ENCODE measurements around the gene PTPRN2. TPM values are rescaled to one million over a fixed set of nuclear protein-coding genes. Genes with fewer than 3 reads are reported as not detected.

Gene PTPRN2
- total and polyA plus RNA-seq, 4 experiments from 2014 or later, result 1.7 to 2.6 (median 1.9) TPM

- POLR2A ChIA-PET (ENCODE audit: partially characterized antibody), result interaction anchor here (1.6 kb wide), 1 partner anchor 43 kb away, joined by 6 read pairs; no protein-coding TSS in a partner anchor
- no peaks in the 10 kb centered on the region for H3K36me3 Mint-ChIP-seq
- H3K9me3 ChIP-seq (ENCODE audit: control insufficient read depth in 1 of 2, low read length in 2 of 2), result no peaks in the 10 kb centered on the region
- no peak overlapping the region for H3K27ac ChIP-seq (ENCODE audit: low read depth, low read length)
- no peak overlapping the region for H3K4me3 Mint-ChIP-seq
- peaks cover 7 to 25% (median 15%) of the 10 kb centered on the region in 4 donors for H3K4me1 Mint-ChIP-seq
- H3K27ac Mint-ChIP-seq, result no peak overlapping the region
- H3K27me3 Mint-ChIP-seq, result no peaks in the 10 kb centered on the region
- CTCF ChIA-PET (ENCODE audit: partially characterized antibody), result no interaction called here
- DNase-seq, result no peak
- H3K9me3 Mint-ChIP-seq, result no peaks in the 10 kb centered on the region
- no peaks in the 10 kb centered on the region for H3K36me3 ChIP-seq (ENCODE audit: insufficient read depth, low read length)
- peaks cover 33% of the 10 kb centered on the region for H3K4me1 ChIP-seq (ENCODE audit: insufficient read depth, low read length)
- no peak overlapping the region for H3K4me3 ChIP-seq (ENCODE audit: low read length in 2 of 2)
- intact Hi-C loops (cut with micrococcal nuclease), result loop anchor here (10.0 kb wide), 1 partner anchor 46 kb away; no protein-coding TSS in a partner anchor
- no peaks in the 10 kb centered on the region for H3K27me3 ChIP-seq (ENCODE audit: insufficient read depth, low read length)
Observed at GRCh38 chr7:157828881-157829280, 758.7 kb downstream of the PTPRN2 start.

GRCh38 chr7:157828190-157828589, 759.4 kb downstream of the PTPRN2 start:
- ChIA-PET CTCF (ENCODE audit: partially characterized antibody) (no interaction called here), POLR2A (ENCODE audit: partially characterized antibody) (interaction anchor here (1.6 to 3.7 kb wide), 2 partner anchors 23 to 43 kb away, joined by 6 to 27 read pairs; no protein-coding TSS in a partner anchor)
- H3K4me3 ChIP-seq (ENCODE audit: low read length in 2 of 2), result no peak overlapping the region
- no peaks in the 10 kb centered on the region for H3K9me3 ChIP-seq (ENCODE audit: control insufficient read depth in 1 of 2, low read length in 2 of 2)
- intact Hi-C loops (cut with micrococcal nuclease), result loop anchor here (10.0 kb wide), 1 partner anchor 47 kb away; no protein-coding TSS in a partner anchor
- Mint-ChIP-seq H3K36me3 (no peaks in the 10 kb centered on the region), H3K4me3 (no peak overlapping the region), H3K27ac (no peak overlapping the region), H3K27me3 (no peaks in the 10 kb centered on the region), H3K9me3 (no peaks in the 10 kb centered on the region), H3K4me1 (peaks cover 7 to 25% (median 15%) of the 10 kb centered on the region in 4 donors)
- H3K4me1 ChIP-seq (ENCODE audit: insufficient read depth, low read length), result peaks cover 33% of the 10 kb centered on the region
- H3K27ac ChIP-seq (ENCODE audit: low read depth, low read length), result no peak overlapping the region
- H3K36me3 ChIP-seq (ENCODE audit: insufficient read depth, low read length), result no peaks in the 10 kb centered on the region
- DNase-seq, result no peak
- no peaks in the 10 kb centered on the region for H3K27me3 ChIP-seq (ENCODE audit: insufficient read depth, low read length)

- H3K36me3 ChIP-seq (ENCODE audit: insufficient read depth, low read length), result no peaks in the 10 kb centered on the region
- Mint-ChIP-seq H3K27me3 (no peaks in the 10 kb centered on the region), H3K4me1 (peaks cover 7 to 25% (median 15%) of the 10 kb centered on the region in 4 donors), H3K9me3 (no peaks in the 10 kb centered on the region), H3K4me3 (no peak overlapping the region), H3K36me3 (no peaks in the 10 kb centered on the region), H3K27ac (no peak overlapping the region)
- H3K4me3 ChIP-seq (ENCODE audit: low read length in 2 of 2), result no peak overlapping the region
- H3K27me3 ChIP-seq (ENCODE audit: insufficient read depth, low read length), result no peaks in the 10 kb centered on the region
- DNase-seq, result no peak
- intact Hi-C loops (cut with micrococcal nuclease), result loop anchor here (2.0 to 10.0 kb wide), 2 partner anchors 23 to 47 kb away; no protein-coding TSS in a partner anchor
- H3K9me3 ChIP-seq (ENCODE audit: control insufficient read depth in 1 of 2, low read length in 2 of 2), result no peaks in the 10 kb centered on the region
- peaks cover 33% of the 10 kb centered on the region for H3K4me1 ChIP-seq (ENCODE audit: insufficient read depth, low read length)
- ChIA-PET POLR2A (ENCODE audit: partially characterized antibody) (interaction anchor here (0.7 to 3.7 kb wide), 3 partner anchors 24 to 215 kb away, joined by 3 to 27 read pairs (median 6); no protein-coding TSS in a partner anchor), CTCF (ENCODE audit: partially characterized antibody) (no interaction called here)
- no peak overlapping the region for H3K27ac ChIP-seq (ENCODE audit: low read depth, low read length)
Observed at GRCh38 chr7:157827863-157828160, 759.8 kb downstream of the PTPRN2 start.

- Histone ChIP-seq H3K27ac (ENCODE audit: low read depth, low read length) (no peak overlapping the region), H3K27me3 (ENCODE audit: insufficient read depth, low read length) (no peaks in the 10 kb centered on the region), H3K4me1 (ENCODE audit: insufficient read depth, low read length) (peaks cover 33% of the 10 kb centered on the region), H3K36me3 (ENCODE audit: insufficient read depth, low read length) (no peaks in the 10 kb centered on the region), H3K4me3 (ENCODE audit: low read length in 2 of 2) (no peak overlapping the region), H3K9me3 (ENCODE audit: control insufficient read depth in 1 of 2, low read length in 2 of 2) (no peaks in the 10 kb centered on the region)
- DNase-seq, result peak in 4 of 5 donors; percentile 20 to 38 (median 25)
- ChIA-PET POLR2A (ENCODE audit: partially characterized antibody) (interaction anchor here (0.7 to 3.7 kb wide), 3 partner anchors 24 to 215 kb away, joined by 3 to 27 read pairs (median 6); no protein-coding TSS in a partner anchor), CTCF (ENCODE audit: partially characterized antibody) (no interaction called here)
- Mint-ChIP-seq H3K4me1 (peaks cover 7 to 25% (median 15%) of the 10 kb centered on the region in 4 donors), H3K27ac (peak overlapping the region; percentile 24 to 86 (median 68)), H3K36me3 (no peaks in the 10 kb centered on the region), H3K9me3 (no peaks in the 10 kb centered on the region), H3K27me3 (no peaks in the 10 kb centered on the region), H3K4me3 (peak overlapping the region; percentile 5 to 80 (median 62))
- intact Hi-C loops (cut with micrococcal nuclease), result loop anchor here (2.0 to 10.0 kb wide), 2 partner anchors 24 to 48 kb away; no protein-coding TSS in a partner anchor
Observed at GRCh38 chr7:157827045-157827862, 760.4 kb downstream of the PTPRN2 start.

GRCh38 chr7:157826566-157826965, 761.1 kb downstream of the PTPRN2 start:
- H3K27me3 ChIP-seq (ENCODE audit: insufficient read depth, low read length), result no peaks in the 10 kb centered on the region
- ChIA-PET CTCF (ENCODE audit: partially characterized antibody) (no interaction called here), POLR2A (ENCODE audit: partially characterized antibody) (interaction anchor here (3.7 kb wide), 1 partner anchor 25 kb away, joined by 27 read pairs; no protein-coding TSS in a partner anchor)
- no peaks in the 10 kb centered on the region for H3K36me3 Mint-ChIP-seq
- no peak overlapping the region for H3K27ac ChIP-seq (ENCODE audit: low read depth, low read length)
- H3K36me3 ChIP-seq (ENCODE audit: insufficient read depth, low read length), result no peaks in the 10 kb centered on the region
- no peaks in the 10 kb centered on the region for H3K9me3 Mint-ChIP-seq
- H3K9me3 ChIP-seq (ENCODE audit: control insufficient read depth in 1 of 2, low read length in 2 of 2), result no peaks in the 10 kb centered on the region
- peaks cover 33% of the 10 kb centered on the region for H3K4me1 ChIP-seq (ENCODE audit: insufficient read depth, low read length)
- peak overlapping the region in 3 of 7 donors; percentile 24 to 72 (median 69) for H3K27ac Mint-ChIP-seq
- H3K27me3 Mint-ChIP-seq, result no peaks in the 10 kb centered on the region
- intact Hi-C loops (cut with micrococcal nuclease), result loop anchor here (2.0 to 10.0 kb wide), 2 partner anchors 24 to 48 kb away; no protein-coding TSS in a partner anchor
- peak overlapping the region in 3 of 8 donors; percentile 47 to 80 (median 58) for H3K4me3 Mint-ChIP-seq
- peaks cover 7 to 25% (median 15%) of the 10 kb centered on the region in 4 donors for H3K4me1 Mint-ChIP-seq
- no peak for DNase-seq
- H3K4me3 ChIP-seq (ENCODE audit: low read length in 2 of 2), result no peak overlapping the region

GRCh38 chr7:157825325-157825724, 762.3 kb downstream of the PTPRN2 start:
- H3K27ac Mint-ChIP-seq, result peak overlapping the region in 1 of 7 donors; percentile 16

GRCh38 chr7:157824819-157825121, 762.9 kb downstream of the PTPRN2 start:
- ChIA-PET POLR2A (ENCODE audit: partially characterized antibody) (interaction anchor here (3.7 kb wide), 1 partner anchor 27 kb away, joined by 27 read pairs; no protein-coding TSS in a partner anchor), CTCF (ENCODE audit: partially characterized antibody) (no interaction called here)
- Mint-ChIP-seq H3K4me1 (peaks cover 5 to 25% (median 15%) of the 10 kb centered on the region in 4 donors), H3K27me3 (no peaks in the 10 kb centered on the region), H3K9me3 (no peaks in the 10 kb centered on the region), H3K4me3 (no peak overlapping the region), H3K27ac (no peak overlapping the region), H3K36me3 (no peaks in the 10 kb centered on the region)
- no peaks in the 10 kb centered on the region for H3K36me3 ChIP-seq (ENCODE audit: insufficient read depth, low read length)
- no peaks in the 10 kb centered on the region for H3K27me3 ChIP-seq (ENCODE audit: insufficient read depth, low read length)
- H3K4me1 ChIP-seq (ENCODE audit: insufficient read depth, low read length), result peaks cover 33% of the 10 kb centered on the region
- no peak for DNase-seq
- H3K27ac ChIP-seq (ENCODE audit: low read depth, low read length), result no peak overlapping the region
- intact Hi-C loops (cut with micrococcal nuclease), result loop anchor here (10.0 kb wide), 1 partner anchor 50 kb away; no protein-coding TSS in a partner anchor
- H3K9me3 ChIP-seq (ENCODE audit: control insufficient read depth in 1 of 2, low read length in 2 of 2), result no peaks in the 10 kb centered on the region
- H3K4me3 ChIP-seq (ENCODE audit: low read length in 2 of 2), result no peak overlapping the region

More at GRCh38 chr7:157825325-157825724, 762.3 kb downstream of the PTPRN2 start:
- ChIA-PET CTCF (ENCODE audit: partially characterized antibody) (no interaction called here), POLR2A (ENCODE audit: partially characterized antibody) (interaction anchor here (0.5 to 3.7 kb wide), 2 partner anchors 26 to 351 kb away, joined by 4 to 27 read pairs; no protein-coding TSS in a partner anchor)
- no peak overlapping the region for H3K27ac ChIP-seq (ENCODE audit: low read depth, low read length)
- H3K4me1 ChIP-seq (ENCODE audit: insufficient read depth, low read length), result peaks cover 33% of the 10 kb centered on the region
- H3K4me3 Mint-ChIP-seq, result no peak overlapping the region
- no peaks in the 10 kb centered on the region for H3K27me3 Mint-ChIP-seq
- intact Hi-C loops (cut with micrococcal nuclease), result loop anchor here (10.0 kb wide), 1 partner anchor 49 kb away; no protein-coding TSS in a partner anchor
- H3K9me3 ChIP-seq (ENCODE audit: control insufficient read depth in 1 of 2, low read length in 2 of 2), result no peaks in the 10 kb centered on the region
- H3K4me3 ChIP-seq (ENCODE audit: low read length in 2 of 2), result no peak overlapping the region
- H3K27me3 ChIP-seq (ENCODE audit: insufficient read depth, low read length), result no peaks in the 10 kb centered on the region
- peaks cover 5 to 25% (median 15%) of the 10 kb centered on the region in 4 donors for H3K4me1 Mint-ChIP-seq
- H3K9me3 Mint-ChIP-seq, result no peaks in the 10 kb centered on the region
- no peaks in the 10 kb centered on the region for H3K36me3 Mint-ChIP-seq
- no peaks in the 10 kb centered on the region for H3K36me3 ChIP-seq (ENCODE audit: insufficient read depth, low read length)
- no peak for DNase-seq

Measured in CD4-positive, alpha-beta memory T cell (primary cell).